GM19397 (cell line): ENCODE results near the gene GPSM1.
A peak's percentile ranks its signal among the peaks of the same experiment; 100 is the strongest.

ENCODE experiments used
- ATAC-seq: cut with Tn5 transposase; IDR thresholded peaks from one replicate; pipeline ENCODE4 v1.9.1; 2021; ENCODE audit warnings: mild to moderate bottlenecking, moderate library complexity; ENCODE audit not compliant: unreplicated experiment

GPSM1 gene

GRCh38 chr9:136358888-136359287 is 31.5 kb downstream of the GPSM1 start:
- ATAC-seq: no peak

GRCh38 chr9:136359774-136360718 is 32.7 kb downstream of the GPSM1 start:
- ATAC-seq: no peak

- no peak for ATAC-seq
Observed at GRCh38 chr9:136361047-136361753, 33.9 kb downstream of the GPSM1 start.

GRCh38 chr9:136361754-136362449 is 34.6 kb downstream of the GPSM1 start:
- no peak for ATAC-seq

GRCh38 chr9:136362450-136362784 is 35.1 kb downstream of the GPSM1 start:
- ATAC-seq: no peak

GRCh38 chr9:136363106-136363948 is 36.0 kb downstream of the GPSM1 start, which contains the start of gene DNLZ:
TSS of gene DNLZ (minus strand) at chr9:136363744. CDS start at chr9:136363714, 30 bp downstream.
- ATAC-seq: peak; percentile 71

- ATAC-seq: no peak
Observed at GRCh38 chr9:136363949-136364748, 36.8 kb downstream of the GPSM1 start.

GRCh38 chr9:136364942-136365774 is 37.8 kb downstream of the GPSM1 start:
- ATAC-seq: no peak

- ATAC-seq: no peak
Observed at GRCh38 chr9:136365775-136366222, 38.5 kb downstream of the GPSM1 start.

GRCh38 chr9:136366826-136367225 is 39.5 kb downstream of the GPSM1 start:
- no peak for ATAC-seq

GRCh38 chr9:136367296-136368145 is 40.2 kb downstream of the GPSM1 start:
- no peak for ATAC-seq

- no peak for ATAC-seq
Observed at GRCh38 chr9:136368190-136368589, 40.9 kb downstream of the GPSM1 start.

GRCh38 chr9:136370037-136370436 is 42.7 kb downstream of the GPSM1 start:
- ATAC-seq: no peak

- ATAC-seq: no peak
Observed at GRCh38 chr9:136370687-136371532, 43.6 kb downstream of the GPSM1 start.

- ATAC-seq: no peak
Observed at GRCh38 chr9:136371533-136371880, 44.2 kb downstream of the GPSM1 start.

- no peak for ATAC-seq
Observed at GRCh38 chr9:136372006-136372405, 44.7 kb downstream of the GPSM1 start.
